Measurements from ENCODE around the gene SEMA4B. TPM values are rescaled to one million over a fixed set of nuclear protein-coding genes. Genes with fewer than 3 reads are reported as not detected.

The SEMA4B gene
- total RNA-seq, 2 experiments from 2014 or later, result 6.8 to 8.6 TPM

- peaks cover 37% of the 10 kb centered on the region for H3K36me3 Mint-ChIP-seq (ENCODE audit: low read depth)
- no peaks in the 10 kb centered on the region for H3K9me3 Mint-ChIP-seq
- CTCF ChIA-PET, result interaction anchor here (0.6 to 2.0 kb wide), 13 partner anchors 11 to 599 kb away, joined by 3 to 5 read pairs (median 3); no protein-coding TSS in a partner anchor
- DNase-seq, result peak; percentile 98
- no peaks in the 10 kb centered on the region for H3K27me3 Mint-ChIP-seq (ENCODE audit: low read depth)
- intact Hi-C loops (cut with micrococcal nuclease), result loop anchor here (1.0 to 5.0 kb wide), 10 partner anchors 32 to 699 kb away; partner anchors contain the start of genes AP3S2, HDDC3, IQGAP1 and NGRN
- H3K27ac Mint-ChIP-seq, result peak within 1 kb of the TSS; percentile 90
- peaks cover 49% of the 10 kb centered on the region for H3K4me1 Mint-ChIP-seq (ENCODE audit: low read depth)
- H3K4me3 Mint-ChIP-seq, result peak within 1 kb of the TSS; percentile 89
Measured at GRCh38 chr15:90233387-90234095, 32.4 kb downstream of the SEMA4B start, which contains the start of gene CIB1. CIB1 (minus strand) TSS chr15:90233941; CDS start chr15:90233885, 56 bp downstream.

GRCh38 chr15:90234096-90234988, 33.2 kb downstream of the SEMA4B start, which contains the start of gene GDPGP1:
GDPGP1 (plus strand) TSS chr15:90234209; CDS start chr15:90240909, 6,700 bp downstream.
- Mint-ChIP-seq H3K27ac (peak within 1 kb of the TSS; percentile 90), H3K9me3 (no peaks in the 10 kb centered on the region), H3K36me3 (ENCODE audit: low read depth) (peaks cover 33% of the 10 kb centered on the region), H3K27me3 (ENCODE audit: low read depth) (no peaks in the 10 kb centered on the region), H3K4me1 (ENCODE audit: low read depth) (peaks cover 47% of the 10 kb centered on the region), H3K4me3 (peak within 1 kb of the TSS; percentile 89)
- intact Hi-C loops (cut with micrococcal nuclease), result loop anchor here (1.0 to 5.0 kb wide), 7 partner anchors 31 to 698 kb away; partner anchors contain the start of genes AP3S2, HDDC3, IQGAP1 and NGRN
- no peak for DNase-seq
- CTCF ChIA-PET, result interaction anchor here (0.6 to 1.6 kb wide), 6 partner anchors 12 to 598 kb away, joined by 3 to 4 read pairs (median 3); no protein-coding TSS in a partner anchor

- peak overlapping the region; percentile 24 for H3K27ac Mint-ChIP-seq
- CTCF ChIA-PET, result no interaction called here
- no peaks in the 10 kb centered on the region for H3K9me3 Mint-ChIP-seq
- H3K27me3 Mint-ChIP-seq (ENCODE audit: low read depth), result no peaks in the 10 kb centered on the region
- DNase-seq, result no peak
- intact Hi-C loops (cut with micrococcal nuclease), result no loop called here
- no peak overlapping the region for H3K4me3 Mint-ChIP-seq
- H3K36me3 Mint-ChIP-seq (ENCODE audit: low read depth), result peaks cover 13% of the 10 kb centered on the region
- peaks cover 15% of the 10 kb centered on the region for H3K4me1 Mint-ChIP-seq (ENCODE audit: low read depth)
Measured at GRCh38 chr15:90239371-90239770, 38.2 kb downstream of the SEMA4B start.

- H3K4me1 Mint-ChIP-seq (ENCODE audit: low read depth), result peaks cover 7% of the 10 kb centered on the region
- no peaks in the 10 kb centered on the region for H3K9me3 Mint-ChIP-seq
- CTCF ChIA-PET, result interaction anchor here (0.6 kb wide), 1 partner anchor 676 kb away, joined by 3 read pairs; no protein-coding TSS in a partner anchor
- peaks cover 13% of the 10 kb centered on the region for H3K36me3 Mint-ChIP-seq (ENCODE audit: low read depth)
- H3K27me3 Mint-ChIP-seq (ENCODE audit: low read depth), result no peaks in the 10 kb centered on the region
- no peak for DNase-seq
- intact Hi-C loops (cut with micrococcal nuclease), result no loop called here
- no peak overlapping the region for H3K4me3 Mint-ChIP-seq
- H3K27ac Mint-ChIP-seq, result no peak overlapping the region
Measured at GRCh38 chr15:90240856-90241255, 39.7 kb downstream of the SEMA4B start.

GRCh38 chr15:90241343-90242192, 40.4 kb downstream of the SEMA4B start:
- Mint-ChIP-seq H3K36me3 (ENCODE audit: low read depth) (peaks cover 9% of the 10 kb centered on the region), H3K4me1 (ENCODE audit: low read depth) (peaks cover 7% of the 10 kb centered on the region), H3K27me3 (ENCODE audit: low read depth) (no peaks in the 10 kb centered on the region), H3K4me3 (no peak overlapping the region), H3K9me3 (no peaks in the 10 kb centered on the region), H3K27ac (no peak overlapping the region)
- no peak for DNase-seq
- CTCF ChIA-PET, result interaction anchor here (0.6 kb wide), 1 partner anchor 675 kb away, joined by 3 read pairs; no protein-coding TSS in a partner anchor
- intact Hi-C loops (cut with micrococcal nuclease), result no loop called here

GRCh38 chr15:90243943-90244639, 43.0 kb downstream of the SEMA4B start:
- Mint-ChIP-seq H3K27me3 (ENCODE audit: low read depth) (no peaks in the 10 kb centered on the region), H3K9me3 (no peaks in the 10 kb centered on the region), H3K27ac (no peak overlapping the region), H3K4me1 (ENCODE audit: low read depth) (peaks cover 9% of the 10 kb centered on the region), H3K4me3 (no peak overlapping the region), H3K36me3 (ENCODE audit: low read depth) (peaks cover 4% of the 10 kb centered on the region)
- no peak for DNase-seq
- intact Hi-C loops (cut with micrococcal nuclease), result no loop called here
- CTCF ChIA-PET, result interaction anchor here (0.6 to 1.6 kb wide), 2 partner anchors 57 to 427 kb away, joined by 3 to 4 read pairs; no protein-coding TSS in a partner anchor

- Mint-ChIP-seq H3K9me3 (no peaks in the 10 kb centered on the region), H3K27me3 (ENCODE audit: low read depth) (no peaks in the 10 kb centered on the region), H3K4me1 (ENCODE audit: low read depth) (peaks cover 14% of the 10 kb centered on the region), H3K4me3 (peak overlapping the region; percentile 62), H3K27ac (no peak overlapping the region), H3K36me3 (ENCODE audit: low read depth) (no peaks in the 10 kb centered on the region)
- CTCF ChIA-PET, result interaction anchor here (0.6 to 1.4 kb wide), 3 partner anchors 12 to 217 kb away, joined by 3 to 4 read pairs (median 4); no protein-coding TSS in a partner anchor
- intact Hi-C loops (cut with micrococcal nuclease), result loop anchor here (2.0 kb wide), 1 partner anchor 16 kb away; the partner anchor contains the start of gene NGRN
- no peak for DNase-seq
Measured at GRCh38 chr15:90248789-90249202, 47.7 kb downstream of the SEMA4B start.

- H3K4me1 Mint-ChIP-seq (ENCODE audit: low read depth), result peaks cover 13% of the 10 kb centered on the region
- peak within 1 kb of the TSS; percentile 62 for H3K4me3 Mint-ChIP-seq
- no peaks in the 10 kb centered on the region for H3K36me3 Mint-ChIP-seq (ENCODE audit: low read depth)
- CTCF ChIA-PET, result interaction anchor here (0.6 to 0.7 kb wide), 2 partner anchors 176 to 217 kb away, joined by 3 to 4 read pairs; no protein-coding TSS in a partner anchor
- intact Hi-C loops (cut with micrococcal nuclease), result loop anchor here (2.0 kb wide), 1 partner anchor 15 kb away; the partner anchor contains the start of gene NGRN
- peak; percentile 87 for DNase-seq
- H3K27ac Mint-ChIP-seq, result peak within 1 kb of the TSS; percentile 5
- H3K27me3 Mint-ChIP-seq (ENCODE audit: low read depth), result no peaks in the 10 kb centered on the region
- no peaks in the 10 kb centered on the region for H3K9me3 Mint-ChIP-seq
Measured at GRCh38 chr15:90249203-90249863, 48.2 kb downstream of the SEMA4B start, which contains the start of gene TTLL13. TTLL13 (plus strand) TSS chr15:90249556; CDS start chr15:90250631, 1,075 bp downstream.

- intact Hi-C loops (cut with micrococcal nuclease), result no loop called here
- Mint-ChIP-seq H3K36me3 (ENCODE audit: low read depth) (no peaks in the 10 kb centered on the region), H3K27me3 (ENCODE audit: low read depth) (no peaks in the 10 kb centered on the region), H3K4me3 (no peak overlapping the region), H3K27ac (no peak overlapping the region), H3K9me3 (no peaks in the 10 kb centered on the region), H3K4me1 (ENCODE audit: low read depth) (no peaks in the 10 kb centered on the region)
- CTCF ChIA-PET, result interaction anchor here (1.2 kb wide), 1 partner anchor 44 kb away, joined by 3 read pairs; no protein-coding TSS in a partner anchor
- DNase-seq, result no peak
Measured at GRCh38 chr15:90257776-90258175, 56.6 kb downstream of the SEMA4B start.

GRCh38 chr15:90259524-90259923, 58.4 kb downstream of the SEMA4B start:
- intact Hi-C loops (cut with micrococcal nuclease), result no loop called here
- Mint-ChIP-seq H3K4me3 (no peak overlapping the region), H3K4me1 (ENCODE audit: low read depth) (peaks cover 4% of the 10 kb centered on the region), H3K27me3 (ENCODE audit: low read depth) (no peaks in the 10 kb centered on the region), H3K9me3 (no peaks in the 10 kb centered on the region), H3K27ac (no peak overlapping the region), H3K36me3 (ENCODE audit: low read depth) (no peaks in the 10 kb centered on the region)
- no peak for DNase-seq
- CTCF ChIA-PET, result interaction anchor here (0.9 kb wide), 1 partner anchor 42 kb away, joined by 5 read pairs; no protein-coding TSS in a partner anchor

All from activated naive CD4-positive, alpha-beta T cell treated with anti-CD3 and anti-CD28 coated beads for 36 hours (primary cell).